Muscle of back (tissue), 11 donors: Measurements from ENCODE around the gene SPATA2. TPM values are rescaled to one million over a fixed set of nuclear protein-coding genes. Genes with fewer than 3 reads are reported as not detected.
A peak's percentile ranks its signal among the peaks of the same experiment; 100 is the strongest.
"Not testable (repeated sequence)": the region's sequence is repeated elsewhere in the genome, so short reads cannot be mapped to it uniquely, and the experiment has no call there.

Experiments
- DNase-seq, 3 donors: peaks; one replicate each; pipeline versions ENCODE4 v3.0.0 to v3.0.0-alpha.2; 2013
- polyA plus RNA-seq, 10 donors: library from polyadenylated mRNA; unstranded; fragments of 120-200 nt; gene quantifications; one replicate each; pipeline ENCODE4 v1.2.1, GENCODE V29; 2013; ENCODE audit not compliant: insufficient read length in 10 of 10

Gene SPATA2
- polyA plus RNA-seq, 10 donors, result 4.7 to 6.7 (median 5.4) TPM

- DNase-seq, result no peak
These were observed 52.6 kb downstream of the SPATA2 start for GRCh38 chr20:49862607-49863200.

GRCh38 chr20:49861232-49861631, 54.1 kb downstream of the SPATA2 start:
- not testable (repeated sequence) for DNase-seq

- DNase-seq, result no peak
These were observed 55.5 kb downstream of the SPATA2 start for GRCh38 chr20:49859807-49860206.

GRCh38 chr20:49859011-49859410, 56.3 kb downstream of the SPATA2 start:
- no peak for DNase-seq

- no peak for DNase-seq
These were observed 57.2 kb downstream of the SPATA2 start for GRCh38 chr20:49858076-49858585.

- no peak for DNase-seq
These were observed 58.4 kb downstream of the SPATA2 start for GRCh38 chr20:49856904-49857303.

- no peak for DNase-seq
These were observed 61.0 kb downstream of the SPATA2 start for GRCh38 chr20:49854190-49854875.

GRCh38 chr20:49853640-49854039, 61.7 kb downstream of the SPATA2 start:
- peak in 1 of 3 donors; percentile 11 for DNase-seq

Other genes with a start within 250 kb of the SPATA2 start
- 10 to 100 TPM; 31.7 to 40.5 (median 34.7) TPM for gene B4GALT5, start 201.7 kb downstream of the SPATA2 start, polyA plus RNA-seq
- gene SLC9A8, start 102.7 kb downstream of the SPATA2 start, polyA plus RNA-seq, result 1 to 10 TPM; 3.9 to 7.1 (median 5.2) TPM
- gene RNF114, start 20.9 kb upstream of the SPATA2 start, polyA plus RNA-seq, result 10 to 100 TPM; 32.1 to 55.7 (median 41.7) TPM
- gene SNAI1, start 67.5 kb upstream of the SPATA2 start, polyA plus RNA-seq, result 10 to 100 TPM in 2 of 10 donors, 1 to 10 TPM in 8; 6.0 to 15.9 (median 8.3) TPM
- gene UBE2V1, start 197.6 kb upstream of the SPATA2 start, polyA plus RNA-seq, result 100 to 1,000 TPM in 8 of 10 donors, 10 to 100 TPM in 2; 95.0 to 130 (median 121) TPM
- gene PEDS1, start 238.2 kb upstream of the SPATA2 start, polyA plus RNA-seq, result 10 to 100 TPM; 21.1 to 26.4 (median 23.0) TPM